ENCODE results near the gene TNIK.

TNIK gene

GRCh38 chr3:171343693-171344092 is 116.5 kb downstream of the TNIK start:
- FAIRE-seq (no peak), DNase-seq (ENCODE audit: low spot score) (no peak)

- DNase-seq (ENCODE audit: low spot score) (no peak), FAIRE-seq (no peak)
Measured at GRCh38 chr3:171342783-171343420, 117.3 kb downstream of the TNIK start.

GRCh38 chr3:171342200-171342599 is 118.0 kb downstream of the TNIK start:
- FAIRE-seq (no peak), DNase-seq (ENCODE audit: low spot score) (no peak)

- FAIRE-seq (no peak), DNase-seq (ENCODE audit: low spot score) (no peak)
Measured at GRCh38 chr3:171340434-171340833, 119.8 kb downstream of the TNIK start.

GRCh38 chr3:171339598-171339997 is 120.6 kb downstream of the TNIK start:
- no peak for FAIRE-seq
- no peak for DNase-seq (ENCODE audit: low spot score)

- no peak for DNase-seq (ENCODE audit: low spot score)
- no peak for FAIRE-seq
Measured at GRCh38 chr3:171336406-171336805, 123.8 kb downstream of the TNIK start.

- FAIRE-seq = no peak
Measured at GRCh38 chr3:171335559-171335958, 124.6 kb downstream of the TNIK start.

GRCh38 chr3:171334465-171334811 is 125.8 kb downstream of the TNIK start:
- peak; percentile 93 for FAIRE-seq
- peak; percentile 80 for DNase-seq (ENCODE audit: low spot score)

More at GRCh38 chr3:171335559-171335958, 124.6 kb downstream of the TNIK start:
- no peak for DNase-seq (ENCODE audit: low spot score)

- DNase-seq (ENCODE audit: low spot score) = no peak
- no peak for FAIRE-seq
Measured at GRCh38 chr3:171333784-171334464, 126.3 kb downstream of the TNIK start.

- no peak for DNase-seq (ENCODE audit: low spot score)
- no peak for FAIRE-seq
Measured at GRCh38 chr3:171330938-171331337, 129.3 kb downstream of the TNIK start.

GRCh38 chr3:171329746-171330145 is 130.5 kb downstream of the TNIK start:
- FAIRE-seq (no peak), DNase-seq (ENCODE audit: low spot score) (no peak)

- FAIRE-seq = no peak
Measured at GRCh38 chr3:171328419-171329082, 131.7 kb downstream of the TNIK start.

GRCh38 chr3:171327441-171328174 is 132.6 kb downstream of the TNIK start:
- DNase-seq (ENCODE audit: low spot score) = peak; percentile 82
- FAIRE-seq = peak; percentile 95

More at GRCh38 chr3:171328419-171329082, 131.7 kb downstream of the TNIK start:
- DNase-seq (ENCODE audit: low spot score) = no peak

GRCh38 chr3:171326717-171327440 is 133.3 kb downstream of the TNIK start:
- no peak for FAIRE-seq
- DNase-seq (ENCODE audit: low spot score) = no peak

GRCh38 chr3:171323938-171324536 is 136.2 kb downstream of the TNIK start:
- DNase-seq (ENCODE audit: low spot score) (no peak), FAIRE-seq (no peak)

- DNase-seq (ENCODE audit: low spot score) (no peak), FAIRE-seq (no peak)
Measured at GRCh38 chr3:171321559-171322360, 138.4 kb downstream of the TNIK start.

- FAIRE-seq = no peak
- no peak for DNase-seq (ENCODE audit: low spot score)
Measured at GRCh38 chr3:171320750-171321558, 139.3 kb downstream of the TNIK start.

- DNase-seq (ENCODE audit: low spot score) (peak; percentile 72), FAIRE-seq (no peak)
Measured at GRCh38 chr3:171317171-171317570, 143.0 kb downstream of the TNIK start.

GRCh38 chr3:171315919-171316318 is 144.3 kb downstream of the TNIK start:
- no peak for FAIRE-seq

More at GRCh38 chr3:171315919-171316318, 144.3 kb downstream of the TNIK start:
- DNase-seq (ENCODE audit: low spot score) = no peak

Data from RCC 7860 (cell line).